ENCODE data around the gene CCDC88C.
"Not testable (repeated sequence)": the region's sequence is repeated elsewhere in the genome, so short reads cannot be mapped to it uniquely, and the experiment has no call there.

The CCDC88C gene

GRCh38 chr14:91454580-91454979, 37.0 kb upstream of the CCDC88C start:
- no peak overlapping the region for H3K27ac ChIP-seq
- H3K27me3 ChIP-seq = no peaks in the 10 kb centered on the region
- no peaks in the 10 kb centered on the region for H3K9me3 ChIP-seq
- intact Hi-C loops (cut with DNase I; ENCODE audit: low total_unique reads) = no loop called here
- H3K4me1 ChIP-seq = no peaks in the 10 kb centered on the region
- H3K36me3 ChIP-seq = peaks cover 29 to 37% (median 30%) of the 10 kb centered on the region in 3 donors
- no peak for TF ChIP-seq CTCF (IDR thresholded peaks at IDR 0.05)
- H3K4me3 ChIP-seq = no peak overlapping the region
- no peak for DNase-seq

GRCh38 chr14:91454155-91454554, 36.5 kb upstream of the CCDC88C start:
- H3K36me3 ChIP-seq = peaks cover 25 to 33% (median 26%) of the 10 kb centered on the region in 3 donors
- intact Hi-C loops (cut with DNase I; ENCODE audit: low total_unique reads) = no loop called here
- TF ChIP-seq CTCF (IDR thresholded peaks at IDR 0.05) = no peak
- no peaks in the 10 kb centered on the region for H3K27me3 ChIP-seq
- H3K9me3 ChIP-seq = no peaks in the 10 kb centered on the region
- no peak overlapping the region for H3K4me3 ChIP-seq
- no peaks in the 10 kb centered on the region for H3K4me1 ChIP-seq
- H3K27ac ChIP-seq = no peak overlapping the region
- no peak for DNase-seq

GRCh38 chr14:91453744-91454143, 36.1 kb upstream of the CCDC88C start:
- Histone ChIP-seq H3K27me3 (no peaks in the 10 kb centered on the region), H3K36me3 (peaks cover 21 to 29% (median 22%) of the 10 kb centered on the region in 3 donors), H3K9me3 (no peaks in the 10 kb centered on the region), H3K4me1 (no peaks in the 10 kb centered on the region), H3K27ac (no peak overlapping the region), H3K4me3 (no peak overlapping the region)
- TF ChIP-seq CTCF (IDR thresholded peaks at IDR 0.05) = no peak
- intact Hi-C loops (cut with DNase I; ENCODE audit: low total_unique reads) = no loop called here
- no peak for DNase-seq

GRCh38 chr14:91444335-91445020, 26.9 kb upstream of the CCDC88C start:
- intact Hi-C loops (cut with DNase I; ENCODE audit: low total_unique reads) = no loop called here
- Histone ChIP-seq H3K9me3 (no peaks in the 10 kb centered on the region), H3K36me3 (no peaks in the 10 kb centered on the region), H3K4me3 (no peak overlapping the region), H3K4me1 (no peaks in the 10 kb centered on the region), H3K27ac (no peak overlapping the region), H3K27me3 (no peaks in the 10 kb centered on the region)
- TF ChIP-seq CTCF (IDR thresholded peaks at IDR 0.05) = no peak
- DNase-seq = no peak

DNA sequence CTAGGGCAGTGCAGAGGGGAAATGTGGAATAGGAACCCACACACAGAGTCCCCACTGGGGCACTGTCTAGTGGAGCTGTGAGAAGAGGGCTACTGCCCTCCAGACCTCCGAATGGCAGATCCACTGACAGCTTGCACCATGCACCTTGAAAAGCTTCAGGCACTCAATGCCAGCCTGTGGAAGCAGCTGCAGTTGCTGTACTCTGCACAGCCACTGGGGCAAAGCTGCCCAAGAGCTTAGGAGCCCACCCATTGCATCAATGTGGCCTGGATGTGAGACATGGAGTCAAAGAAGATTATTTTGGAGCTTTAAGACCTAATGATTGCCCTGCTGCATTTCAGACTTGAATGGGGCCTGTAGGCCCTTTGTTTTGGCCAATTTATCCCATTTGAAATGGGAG, 21.7 kb upstream of the CCDC88C start:
- Histone ChIP-seq H3K27ac (no peak overlapping the region), H3K4me3 (no peak overlapping the region), H3K9me3 (no peaks in the 10 kb centered on the region), H3K27me3 (no peaks in the 10 kb centered on the region), H3K36me3 (no peaks in the 10 kb centered on the region), H3K4me1 (no peaks in the 10 kb centered on the region)
- no peak for DNase-seq
- TF ChIP-seq CTCF (IDR thresholded peaks at IDR 0.05) = no peak
- intact Hi-C loops (cut with DNase I; ENCODE audit: low total_unique reads) = no loop called here

- intact Hi-C loops (cut with DNase I; ENCODE audit: low total_unique reads) = no loop called here
- H3K4me1 ChIP-seq = no peaks in the 10 kb centered on the region
- no peaks in the 10 kb centered on the region for H3K9me3 ChIP-seq
- H3K27ac ChIP-seq = no peak overlapping the region
- no peak for DNase-seq
- no peaks in the 10 kb centered on the region for H3K27me3 ChIP-seq
- H3K36me3 ChIP-seq = no peaks in the 10 kb centered on the region
- H3K4me3 ChIP-seq = no peak overlapping the region
- no peak for TF ChIP-seq CTCF (IDR thresholded peaks at IDR 0.05)
Measured at GRCh38 chr14:91438845-91439244, 21.2 kb upstream of the CCDC88C start.

DNA sequence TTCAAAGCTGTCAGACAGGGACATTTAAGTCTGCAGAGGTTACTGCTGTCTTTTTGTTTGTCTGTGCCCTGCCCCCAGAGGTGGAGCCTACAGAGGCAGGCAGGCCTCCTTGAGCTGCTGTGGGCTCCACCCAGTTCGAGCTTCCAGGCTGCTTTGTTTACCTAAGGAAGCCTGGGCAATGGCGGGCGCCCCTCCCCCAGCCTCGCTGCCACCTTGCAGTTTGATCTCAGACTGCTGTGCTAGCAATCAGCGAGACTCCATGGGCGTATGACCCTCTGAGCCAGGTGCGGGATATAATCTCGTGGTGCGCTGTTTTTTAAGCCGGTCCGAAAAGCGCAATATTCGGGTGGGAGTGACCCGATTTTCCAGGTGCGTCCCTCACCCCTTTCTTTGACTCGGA, 18.6 kb upstream of the CCDC88C start:
- H3K36me3 ChIP-seq; DNase-seq; H3K27me3 ChIP-seq; H3K9me3 ChIP-seq; intact Hi-C loops (cut with DNase I; ENCODE audit: low total_unique reads); H3K4me3 ChIP-seq; H3K27ac ChIP-seq; H3K4me1 ChIP-seq: not testable (repeated sequence)

All from tibial artery (tissue), 4 donors.